ENCODE results near the gene TMEM273.

Gene TMEM273

DNA sequence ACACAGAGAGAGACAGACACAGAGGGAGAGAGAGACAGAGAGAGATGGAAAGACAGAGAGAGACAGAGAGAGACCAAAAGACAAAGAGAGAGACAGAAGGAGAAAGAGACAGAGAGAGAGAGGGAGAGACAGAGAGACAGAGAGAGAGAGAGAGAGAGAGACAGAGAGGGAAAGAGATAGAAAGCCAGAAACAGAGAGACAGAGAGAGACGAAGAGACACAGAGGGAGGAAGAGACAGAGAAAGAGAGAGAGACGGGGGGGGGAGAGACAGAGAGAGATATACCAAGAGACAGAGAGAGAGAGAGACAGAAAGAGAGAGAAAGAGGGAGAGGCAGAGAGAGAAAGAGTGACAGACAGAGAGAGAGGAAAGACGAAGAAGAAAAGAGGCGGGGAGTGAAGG lies 83.1 kb downstream of the TMEM273 start:
- H3K4me3 ChIP-seq (replicated peaks; ENCODE audit: low read depth, low read length): no peak overlapping the region
- DNase-seq (ENCODE audit: extremely low read depth, insufficient read length): no peak
- TF ChIP-seq CTCF (IDR thresholded peaks at IDR 0.05; ENCODE audit: insufficient read depth, low read length, poor library complexity, severe bottlenecking): no peak

More for the DNA sequence above, 83.1 kb downstream of the TMEM273 start:
- Histone ChIP-seq H3K27me3 (replicated peaks; ENCODE audit: control insufficient read depth, insufficient read depth, low read length) (no peaks in the 10 kb centered on the region), H3K36me3 (ENCODE audit: control insufficient read depth, insufficient read depth, low read length) (no peaks in the 10 kb centered on the region)
